Endothelial cell (in vitro differentiated cells): ENCODE results near the gene SLC35B4. TPM values are rescaled to one million over a fixed set of nuclear protein-coding genes. Genes with fewer than 3 reads are reported as not detected.
A peak's percentile ranks its signal among the peaks of the same experiment; 100 is the strongest.

Experiments
- DNase-seq: peaks from one replicate; pipeline ENCODE4 v3.0.0; 2021; ENCODE audit warnings: low spot score
- H3K27ac Mint-ChIP-seq: one replicate; pipeline ENCODE4 v1.8.0; 2021; ENCODE audit warnings: mixed read lengths, inconsistent platforms; ENCODE audit not compliant: unreplicated experiment
- H3K27me3 Mint-ChIP-seq: one replicate; pipeline ENCODE4 v1.8.0; 2021; ENCODE audit warnings: mild to moderate bottlenecking, moderate library complexity, mixed read lengths, inconsistent platforms; ENCODE audit not compliant: unreplicated experiment
- H3K36me3 Mint-ChIP-seq: one replicate; pipeline ENCODE4 v1.8.0; 2021; ENCODE audit warnings: mild to moderate bottlenecking, low read depth, mixed read lengths, inconsistent platforms; ENCODE audit not compliant: unreplicated experiment
- H3K4me1 Mint-ChIP-seq: one replicate; pipeline ENCODE4 v1.8.0; 2021; ENCODE audit warnings: mild to moderate bottlenecking, mixed read lengths, inconsistent platforms; ENCODE audit not compliant: unreplicated experiment
- H3K4me3 Mint-ChIP-seq: one replicate; pipeline ENCODE4 v1.8.0; 2021; ENCODE audit warnings: mild to moderate bottlenecking, mixed read lengths, inconsistent platforms; ENCODE audit not compliant: unreplicated experiment
- H3K9me3 Mint-ChIP-seq: one replicate; pipeline ENCODE4 v1.8.0; 2021; ENCODE audit warnings: mixed read lengths, inconsistent platforms; ENCODE audit not compliant: unreplicated experiment
- CTCF ChIP-seq: fragments of 200-600 bp; sonication (generic); IDR thresholded peaks from one replicate; pipeline ENCODE4 v1.5.0; 2021; ENCODE audit warnings: antibody characterized with exemption; ENCODE audit not compliant: unreplicated experiment
- total RNA-seq: library from RNA; stranded (reverse); fragmentation: NEBNext Ultra II Directional; extraction: Animal tissue kit (Norgen Biotek cat#: 25700); gene quantifications from one replicate; pipeline ENCODE4 v1.2.1, GENCODE V29; 2021; ENCODE audit not compliant: unreplicated experiment

SLC35B4 gene
- total RNA-seq, 1 donor from 2014 or later: 34.0 TPM

GRCh38 chr7:134317434-134317833, 704 bp upstream of the SLC35B4 start:
- H3K27ac Mint-ChIP-seq: no peak overlapping the region
- no peak for DNase-seq

GRCh38 chr7:134315679-134316538, 821 bp downstream of the SLC35B4 start:
- no peaks in the 10 kb centered on the region for H3K9me3 Mint-ChIP-seq
- H3K27ac Mint-ChIP-seq: no peak overlapping the region
- no peaks in the 10 kb centered on the region for H3K36me3 Mint-ChIP-seq
- H3K4me1 Mint-ChIP-seq: peaks cover 12% of the 10 kb centered on the region
- no peak for DNase-seq
- H3K27me3 Mint-ChIP-seq: no peaks in the 10 kb centered on the region
- peak overlapping the region; percentile 93 for H3K4me3 Mint-ChIP-seq
- no peak for TF ChIP-seq CTCF

More at GRCh38 chr7:134317434-134317833, 704 bp upstream of the SLC35B4 start:
- Mint-ChIP-seq H3K36me3 (no peaks in the 10 kb centered on the region), H3K4me1 (peaks cover 12% of the 10 kb centered on the region), H3K27me3 (no peaks in the 10 kb centered on the region), H3K9me3 (no peaks in the 10 kb centered on the region), H3K4me3 (peak overlapping the region; percentile 87)
- TF ChIP-seq CTCF: no peak

GRCh38 chr7:134313543-134313942, 3.2 kb downstream of the SLC35B4 start:
- H3K27me3 Mint-ChIP-seq: no peaks in the 10 kb centered on the region
- no peak overlapping the region for H3K27ac Mint-ChIP-seq
- H3K4me1 Mint-ChIP-seq: peaks cover 12% of the 10 kb centered on the region
- H3K36me3 Mint-ChIP-seq: no peaks in the 10 kb centered on the region
- TF ChIP-seq CTCF: no peak
- no peaks in the 10 kb centered on the region for H3K9me3 Mint-ChIP-seq
- DNase-seq: no peak
- H3K4me3 Mint-ChIP-seq: no peak overlapping the region

- Mint-ChIP-seq H3K27ac (no peak overlapping the region), H3K27me3 (no peaks in the 10 kb centered on the region), H3K36me3 (no peaks in the 10 kb centered on the region), H3K4me1 (peaks cover 12% of the 10 kb centered on the region), H3K9me3 (no peaks in the 10 kb centered on the region), H3K4me3 (no peak overlapping the region)
- no peak for TF ChIP-seq CTCF
- DNase-seq: no peak
These were observed 4.0 kb downstream of the SLC35B4 start for GRCh38 chr7:134312717-134313116.

GRCh38 chr7:134311807-134312206, 4.9 kb downstream of the SLC35B4 start:
- Mint-ChIP-seq H3K4me1 (peaks cover 8% of the 10 kb centered on the region), H3K36me3 (no peaks in the 10 kb centered on the region), H3K27ac (no peak overlapping the region), H3K27me3 (no peaks in the 10 kb centered on the region), H3K4me3 (no peak overlapping the region), H3K9me3 (no peaks in the 10 kb centered on the region)
- DNase-seq: no peak
- TF ChIP-seq CTCF: no peak
